ENCODE results near the gene ZCWPW1.

The ZCWPW1 gene

DNA sequence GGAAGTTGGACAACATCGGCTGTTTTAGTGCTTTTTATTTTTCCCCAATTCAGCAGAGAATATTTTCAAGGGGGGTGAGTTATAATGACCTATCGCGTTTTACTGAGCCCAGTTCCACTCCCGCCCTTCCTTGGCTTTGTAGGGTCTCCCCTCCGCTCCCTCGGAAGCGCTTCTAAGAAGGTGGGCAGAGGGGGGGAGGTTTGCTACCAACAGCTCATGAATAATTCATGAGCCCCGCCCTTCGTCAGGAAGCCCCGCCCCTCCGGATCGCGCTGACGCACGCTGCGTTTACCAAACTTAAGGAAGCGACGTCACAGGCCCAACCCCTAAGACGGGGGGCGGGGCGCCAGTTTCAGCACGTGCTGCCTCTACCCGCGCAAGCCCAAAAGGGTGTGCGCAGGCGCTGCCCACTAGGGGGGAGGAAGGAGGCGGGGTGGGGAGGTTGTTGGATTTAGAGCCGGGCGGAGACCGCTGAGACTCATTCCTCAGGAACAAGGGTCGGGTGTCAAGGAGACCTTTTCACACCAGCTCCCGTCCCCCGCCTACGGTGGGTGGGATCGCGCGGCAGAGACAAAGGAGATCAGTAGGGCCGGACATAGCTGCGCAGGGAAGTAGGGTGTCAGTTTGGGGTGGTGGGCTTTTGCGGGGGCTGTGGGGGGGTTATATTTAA lies 599 bp upstream of the ZCWPW1 start:
- H3K27ac ChIP-seq (ENCODE audit: low read length), result peak overlapping the region; percentile 99
- H3K9me3 ChIP-seq (ENCODE audit: control insufficient read depth in 1 of 2, low read length in 2 of 2), result no peaks in the 10 kb centered on the region
- peak overlapping the region; percentile 70 to 82 for H3K4me3 ChIP-seq (ENCODE audit: low read depth in 1 of 2, low read length in 2 of 2)
- H3K27me3 ChIP-seq (ENCODE audit: low read depth, low read length), result no peaks in the 10 kb centered on the region
- peaks cover 0 to 30% of the 10 kb centered on the region in 2 donors for H3K4me1 ChIP-seq (ENCODE audit: control insufficient read depth in 1 of 2, insufficient read depth in 2 of 2, low read length in 2 of 2)
- peaks cover 17 to 22% of the 10 kb centered on the region in 2 donors for H3K36me3 ChIP-seq (ENCODE audit: control insufficient read depth in 1 of 2, insufficient read depth in 2 of 2, low read length in 2 of 2)

DNA sequence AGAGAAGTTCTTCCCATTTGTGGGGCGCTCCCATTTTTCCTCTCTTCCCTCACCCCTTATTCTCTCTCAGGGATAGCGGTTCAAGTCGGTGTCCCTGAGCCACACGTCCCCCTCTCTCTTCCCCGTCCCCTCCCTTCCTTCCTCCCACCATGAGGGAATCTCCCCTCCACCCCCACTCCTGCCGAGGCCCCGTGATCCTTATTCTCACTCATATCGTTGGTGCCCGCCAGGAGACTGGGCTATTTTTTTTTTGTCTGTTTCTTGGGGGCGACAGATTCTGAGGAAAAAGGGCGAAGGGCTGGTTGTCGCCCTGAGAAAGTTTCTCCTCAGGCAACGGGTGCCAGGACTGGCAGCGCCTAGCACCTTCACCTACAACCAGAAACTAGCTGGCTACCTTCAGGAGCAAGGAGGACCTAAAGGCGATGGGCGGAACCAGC lies 723 bp downstream of the ZCWPW1 start:
- no peaks in the 10 kb centered on the region for H3K27me3 ChIP-seq (ENCODE audit: low read depth, low read length)
- peaks cover 0 to 30% of the 10 kb centered on the region in 2 donors for H3K4me1 ChIP-seq (ENCODE audit: control insufficient read depth in 1 of 2, insufficient read depth in 2 of 2, low read length in 2 of 2)
- peak overlapping the region; percentile 66 to 70 for H3K4me3 ChIP-seq (ENCODE audit: low read depth in 1 of 2, low read length in 2 of 2)
- H3K9me3 ChIP-seq (ENCODE audit: control insufficient read depth in 1 of 2, low read length in 2 of 2), result no peaks in the 10 kb centered on the region
- H3K27ac ChIP-seq (ENCODE audit: low read length), result no peak overlapping the region
- H3K36me3 ChIP-seq (ENCODE audit: control insufficient read depth in 1 of 2, insufficient read depth in 2 of 2, low read length in 2 of 2), result peaks cover 9 to 10% of the 10 kb centered on the region in 2 donors

DNA sequence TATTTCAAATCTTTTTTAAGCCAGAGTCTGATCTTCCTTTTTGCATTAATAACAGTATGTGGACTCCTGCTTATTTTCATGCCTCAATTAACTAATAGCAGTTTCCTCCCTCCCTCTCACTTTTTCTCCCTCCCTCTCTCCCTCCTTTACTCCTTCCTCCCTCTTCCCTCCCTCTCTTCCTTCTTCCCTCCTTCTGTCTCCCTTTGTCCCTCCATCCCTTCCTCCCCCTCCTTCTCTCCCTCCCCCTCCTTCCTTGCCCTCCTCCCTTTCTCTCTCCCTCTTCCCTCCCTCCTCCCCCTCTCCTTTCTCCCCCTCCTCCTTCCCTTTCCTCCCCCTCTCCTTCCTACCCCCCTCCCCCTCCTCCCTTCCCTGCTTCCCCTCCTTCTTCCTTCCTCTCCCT lies 2.0 kb downstream of the ZCWPW1 start:
- Histone ChIP-seq H3K4me3 (ENCODE audit: low read depth in 1 of 2, low read length in 2 of 2) (no peak overlapping the region), H3K36me3 (ENCODE audit: control insufficient read depth in 1 of 2, insufficient read depth in 2 of 2, low read length in 2 of 2) (peaks cover 0 to 10% of the 10 kb centered on the region in 2 donors), H3K27ac (ENCODE audit: low read length) (no peak overlapping the region), H3K4me1 (ENCODE audit: control insufficient read depth in 1 of 2, insufficient read depth in 2 of 2, low read length in 2 of 2) (peaks cover 0 to 18% of the 10 kb centered on the region in 2 donors), H3K9me3 (ENCODE audit: control insufficient read depth in 1 of 2, low read length in 2 of 2) (no peaks in the 10 kb centered on the region), H3K27me3 (ENCODE audit: low read depth, low read length) (no peaks in the 10 kb centered on the region)

DNA sequence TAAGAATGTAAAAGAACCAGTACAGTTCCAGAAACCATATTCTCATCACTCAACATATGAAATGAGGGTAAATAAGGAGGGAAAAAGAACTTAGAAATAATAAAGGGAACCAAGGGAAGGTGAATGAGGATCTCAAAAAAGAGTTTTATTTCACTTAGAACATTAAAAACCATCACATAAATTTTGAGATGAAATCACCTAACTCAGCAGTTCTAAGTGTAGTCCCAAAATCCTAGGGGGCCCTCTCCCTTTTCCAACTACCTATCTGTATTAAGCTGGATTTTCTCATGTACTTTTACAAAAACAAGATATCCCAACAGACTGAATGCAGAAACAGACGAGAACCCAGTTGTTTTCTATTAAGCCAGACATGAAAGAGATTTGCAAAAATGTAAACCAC lies 3.2 kb downstream of the ZCWPW1 start:
- Histone ChIP-seq H3K4me3 (ENCODE audit: low read depth in 1 of 2, low read length in 2 of 2) (no peak overlapping the region), H3K36me3 (ENCODE audit: control insufficient read depth in 1 of 2, insufficient read depth in 2 of 2, low read length in 2 of 2) (peaks cover 0 to 10% of the 10 kb centered on the region in 2 donors), H3K4me1 (ENCODE audit: control insufficient read depth in 1 of 2, insufficient read depth in 2 of 2, low read length in 2 of 2) (peaks cover 0 to 6% of the 10 kb centered on the region in 2 donors), H3K27me3 (ENCODE audit: low read depth, low read length) (no peaks in the 10 kb centered on the region), H3K9me3 (ENCODE audit: control insufficient read depth in 1 of 2, low read length in 2 of 2) (no peaks in the 10 kb centered on the region), H3K27ac (ENCODE audit: low read length) (no peak overlapping the region)

DNA sequence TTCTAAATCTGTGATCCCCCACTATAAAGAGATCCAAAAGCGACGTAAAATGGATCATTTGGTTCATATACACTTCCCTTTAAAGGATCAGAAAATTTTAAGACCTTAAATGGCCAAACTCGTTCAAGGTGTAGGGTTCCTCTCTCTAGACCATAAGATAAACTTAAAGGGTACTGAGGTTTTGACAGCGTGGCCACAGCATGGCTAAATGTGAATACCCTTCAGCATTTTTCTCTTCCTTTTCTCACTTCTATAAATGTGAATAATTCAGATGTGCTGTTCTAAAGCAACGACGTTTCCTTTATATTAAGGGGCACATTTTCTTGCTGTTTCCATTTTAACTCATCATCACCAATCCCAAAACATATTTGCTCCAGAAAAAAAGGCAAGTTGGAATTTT lies 5.2 kb downstream of the ZCWPW1 start:
- Histone ChIP-seq H3K27me3 (ENCODE audit: low read depth, low read length) (no peaks in the 10 kb centered on the region), H3K4me3 (ENCODE audit: low read depth in 1 of 2, low read length in 2 of 2) (no peak overlapping the region), H3K9me3 (ENCODE audit: control insufficient read depth in 1 of 2, low read length in 2 of 2) (no peaks in the 10 kb centered on the region), H3K4me1 (ENCODE audit: control insufficient read depth in 1 of 2, insufficient read depth in 2 of 2, low read length in 2 of 2) (peaks cover 0 to 5% of the 10 kb centered on the region in 2 donors), H3K36me3 (ENCODE audit: control insufficient read depth in 1 of 2, insufficient read depth in 2 of 2, low read length in 2 of 2) (peaks cover 0 to 1% of the 10 kb centered on the region in 2 donors), H3K27ac (ENCODE audit: low read length) (no peak overlapping the region)

DNA sequence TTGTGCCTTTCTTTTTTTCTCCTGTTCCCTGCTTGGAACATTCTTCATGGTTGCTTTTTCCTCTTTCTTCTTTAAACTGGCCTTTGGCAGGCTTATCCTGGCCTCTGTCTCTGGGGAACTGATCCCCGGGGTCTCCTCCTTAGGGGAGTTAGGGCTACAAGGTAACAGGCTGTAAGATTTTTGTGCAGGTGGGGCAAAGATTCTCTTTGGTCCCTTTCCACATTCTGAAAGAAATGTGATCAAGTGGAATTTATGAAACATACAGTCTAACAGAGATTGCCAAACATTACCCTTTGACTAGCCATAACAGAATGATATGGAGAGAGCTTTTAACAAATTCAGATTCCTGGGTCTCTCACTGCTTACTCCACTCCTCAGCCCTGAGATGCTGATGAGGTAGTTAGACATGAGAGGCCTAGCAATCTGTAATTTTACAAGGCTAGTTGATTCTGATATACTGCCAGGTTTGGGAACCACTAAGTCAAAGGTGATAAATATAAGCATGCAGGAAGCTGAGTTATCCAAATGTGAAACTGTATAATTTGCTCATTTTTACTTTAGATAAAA lies 8.8 kb downstream of the ZCWPW1 start:
- no peaks in the 10 kb centered on the region for H3K27me3 ChIP-seq (ENCODE audit: low read depth, low read length)
- H3K9me3 ChIP-seq (ENCODE audit: control insufficient read depth in 1 of 2, low read length in 2 of 2), result no peaks in the 10 kb centered on the region
- no peak overlapping the region for H3K4me3 ChIP-seq (ENCODE audit: low read depth in 1 of 2, low read length in 2 of 2)
- H3K36me3 ChIP-seq (ENCODE audit: control insufficient read depth in 1 of 2, insufficient read depth in 2 of 2, low read length in 2 of 2), result no peaks in the 10 kb centered on the region
- H3K27ac ChIP-seq (ENCODE audit: low read length), result no peak overlapping the region
- no peaks in the 10 kb centered on the region for H3K4me1 ChIP-seq (ENCODE audit: control insufficient read depth in 1 of 2, insufficient read depth in 2 of 2, low read length in 2 of 2)

DNA sequence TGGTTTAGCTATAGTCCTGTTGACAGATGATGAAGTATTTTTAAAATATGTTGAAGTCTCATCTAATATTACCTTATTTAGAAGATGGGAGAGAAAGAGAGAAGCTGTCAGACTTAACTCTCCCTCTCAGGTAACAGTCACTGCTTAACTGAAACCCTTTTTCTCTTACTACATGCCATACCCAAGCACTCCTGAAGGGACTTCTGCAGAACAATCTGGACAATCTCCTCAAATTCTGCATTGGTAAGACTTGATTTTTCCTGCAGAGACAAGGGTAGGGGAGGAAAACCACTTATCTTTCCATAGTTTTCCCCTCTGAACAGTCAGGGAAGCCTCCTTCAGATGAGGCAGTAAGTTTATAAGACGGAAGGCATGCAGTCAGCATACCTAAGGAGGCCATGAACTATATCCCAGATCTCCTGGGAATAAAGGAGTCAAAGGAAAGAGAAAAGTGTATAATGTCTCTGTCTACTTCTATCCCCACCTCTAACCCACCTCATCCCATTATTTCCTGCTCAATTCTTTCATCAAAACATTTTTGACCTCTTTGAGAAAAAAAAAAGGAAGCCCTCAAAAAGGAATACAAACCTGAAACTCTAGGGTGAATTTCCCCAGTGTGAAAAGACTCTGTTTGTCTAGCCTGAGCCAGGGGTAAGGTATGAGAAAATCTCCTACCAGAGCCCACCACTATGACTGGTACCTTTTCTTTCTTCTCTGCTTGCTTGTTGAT lies 9.4 kb downstream of the ZCWPW1 start:
- H3K4me3 ChIP-seq (ENCODE audit: low read depth in 1 of 2, low read length in 2 of 2), result no peak overlapping the region
- H3K9me3 ChIP-seq (ENCODE audit: control insufficient read depth in 1 of 2, low read length in 2 of 2), result no peaks in the 10 kb centered on the region
- H3K27me3 ChIP-seq (ENCODE audit: low read depth, low read length), result no peaks in the 10 kb centered on the region
- H3K4me1 ChIP-seq (ENCODE audit: control insufficient read depth in 1 of 2, insufficient read depth in 2 of 2, low read length in 2 of 2), result no peaks in the 10 kb centered on the region
- H3K27ac ChIP-seq (ENCODE audit: low read length), result no peak overlapping the region
- H3K36me3 ChIP-seq (ENCODE audit: control insufficient read depth in 1 of 2, insufficient read depth in 2 of 2, low read length in 2 of 2), result no peaks in the 10 kb centered on the region

DNA sequence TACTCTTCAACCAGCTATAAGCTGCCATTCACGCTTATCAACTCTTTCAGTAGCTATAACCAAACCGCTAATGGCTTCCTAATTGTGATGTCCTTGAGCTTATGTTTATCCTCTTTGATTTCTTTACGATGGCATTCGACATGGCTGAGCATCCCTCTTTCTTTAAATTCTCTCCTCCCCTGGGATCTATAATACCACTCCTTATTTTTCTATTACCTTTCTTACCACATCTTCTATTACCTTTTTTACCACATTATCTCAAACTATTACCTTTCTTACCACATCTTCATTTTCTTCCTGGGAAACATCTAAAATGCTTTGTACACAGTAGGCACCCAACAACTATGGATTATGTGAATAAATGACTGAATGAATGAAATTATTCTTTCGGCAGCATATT lies 13.1 kb downstream of the ZCWPW1 start:
- no peaks in the 10 kb centered on the region for H3K27me3 ChIP-seq (ENCODE audit: low read depth, low read length)
- H3K27ac ChIP-seq (ENCODE audit: low read length), result no peak overlapping the region
- no peak overlapping the region for H3K4me3 ChIP-seq (ENCODE audit: low read depth in 1 of 2, low read length in 2 of 2)
- no peaks in the 10 kb centered on the region for H3K9me3 ChIP-seq (ENCODE audit: control insufficient read depth in 1 of 2, low read length in 2 of 2)
- H3K36me3 ChIP-seq (ENCODE audit: control insufficient read depth in 1 of 2, insufficient read depth in 2 of 2, low read length in 2 of 2), result no peaks in the 10 kb centered on the region
- H3K4me1 ChIP-seq (ENCODE audit: control insufficient read depth in 1 of 2, insufficient read depth in 2 of 2, low read length in 2 of 2), result no peaks in the 10 kb centered on the region

DNA sequence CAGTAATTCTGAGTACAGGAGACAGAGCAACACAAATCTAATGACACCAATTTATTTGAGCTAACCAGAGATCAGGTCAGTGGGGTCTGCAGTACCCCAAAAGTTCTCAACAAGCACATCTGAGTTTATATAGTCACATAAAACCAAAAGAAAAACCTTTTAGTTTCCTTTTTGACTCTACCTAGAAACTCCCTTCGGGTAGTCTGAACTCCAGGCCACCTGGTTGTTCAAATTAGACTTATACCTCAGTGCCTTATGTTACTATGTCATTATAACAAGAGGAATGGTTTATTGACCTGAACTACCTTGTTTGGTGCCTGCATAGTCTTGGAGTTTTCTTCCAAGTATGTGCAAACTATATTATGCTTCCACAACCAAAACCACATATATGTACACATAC lies 14.6 kb downstream of the ZCWPW1 start:
- Histone ChIP-seq H3K27ac (ENCODE audit: low read length) (no peak overlapping the region), H3K4me3 (ENCODE audit: low read depth in 1 of 2, low read length in 2 of 2) (no peak overlapping the region), H3K36me3 (ENCODE audit: control insufficient read depth in 1 of 2, insufficient read depth in 2 of 2, low read length in 2 of 2) (no peaks in the 10 kb centered on the region), H3K4me1 (ENCODE audit: control insufficient read depth in 1 of 2, insufficient read depth in 2 of 2, low read length in 2 of 2) (no peaks in the 10 kb centered on the region), H3K27me3 (ENCODE audit: low read depth, low read length) (no peaks in the 10 kb centered on the region), H3K9me3 (ENCODE audit: control insufficient read depth in 1 of 2, low read length in 2 of 2) (no peaks in the 10 kb centered on the region)

DNA sequence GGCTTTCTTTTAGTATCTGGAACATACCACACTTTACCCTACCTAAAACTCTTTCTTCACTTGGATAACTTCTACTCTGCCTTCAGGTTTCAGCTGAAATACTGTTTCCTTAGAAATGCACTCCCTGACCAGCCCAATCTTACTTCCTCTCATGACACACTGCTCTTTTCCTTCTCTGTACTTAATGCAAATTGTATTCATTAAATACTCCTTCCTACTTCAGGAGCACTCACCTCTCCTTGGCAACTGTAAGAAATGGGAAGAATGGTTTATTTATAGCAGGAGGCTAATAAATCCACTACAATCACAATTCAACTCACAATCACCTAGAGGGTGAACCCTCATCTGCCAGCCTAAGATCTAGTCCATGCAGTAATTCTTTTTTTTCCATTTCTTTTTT lies 15.2 kb downstream of the ZCWPW1 start:
- no peaks in the 10 kb centered on the region for H3K27me3 ChIP-seq (ENCODE audit: low read depth, low read length)
- no peaks in the 10 kb centered on the region for H3K4me1 ChIP-seq (ENCODE audit: control insufficient read depth in 1 of 2, insufficient read depth in 2 of 2, low read length in 2 of 2)
- H3K4me3 ChIP-seq (ENCODE audit: low read depth in 1 of 2, low read length in 2 of 2), result no peak overlapping the region
- no peaks in the 10 kb centered on the region for H3K36me3 ChIP-seq (ENCODE audit: control insufficient read depth in 1 of 2, insufficient read depth in 2 of 2, low read length in 2 of 2)
- H3K27ac ChIP-seq (ENCODE audit: low read length), result no peak overlapping the region
- H3K9me3 ChIP-seq (ENCODE audit: control insufficient read depth in 1 of 2, low read length in 2 of 2), result no peaks in the 10 kb centered on the region

DNA sequence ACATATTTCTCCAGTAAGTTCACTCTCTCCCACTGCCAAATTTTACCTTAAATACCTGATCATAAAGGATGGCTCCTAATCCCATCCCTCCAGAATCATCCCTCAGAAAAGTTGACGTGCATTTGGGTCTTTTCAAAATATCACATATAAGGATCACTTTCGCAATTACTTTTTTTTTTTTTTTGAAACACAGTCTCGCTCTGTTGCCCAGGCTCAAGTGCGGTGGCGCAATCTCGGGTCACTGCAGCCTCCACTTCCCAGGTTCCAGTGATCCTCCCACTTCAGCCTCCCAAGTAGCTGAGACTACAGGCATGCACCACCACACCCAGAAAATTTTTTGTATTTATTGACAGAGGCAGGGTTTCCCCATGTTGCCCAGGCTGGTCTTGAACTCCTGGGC lies 17.4 kb downstream of the ZCWPW1 start:
- H3K27me3 ChIP-seq (ENCODE audit: low read depth, low read length), result no peaks in the 10 kb centered on the region
- no peaks in the 10 kb centered on the region for H3K36me3 ChIP-seq (ENCODE audit: control insufficient read depth in 1 of 2, insufficient read depth in 2 of 2, low read length in 2 of 2)
- no peak overlapping the region for H3K27ac ChIP-seq (ENCODE audit: low read length)
- no peak overlapping the region for H3K4me3 ChIP-seq (ENCODE audit: low read depth in 1 of 2, low read length in 2 of 2)
- no peaks in the 10 kb centered on the region for H3K9me3 ChIP-seq (ENCODE audit: control insufficient read depth in 1 of 2, low read length in 2 of 2)
- H3K4me1 ChIP-seq (ENCODE audit: control insufficient read depth in 1 of 2, insufficient read depth in 2 of 2, low read length in 2 of 2), result no peaks in the 10 kb centered on the region
